K562 (cell line): ENCODE results near the gene EIF2S3. TPM values are rescaled to one million over a fixed set of nuclear protein-coding genes. Genes with fewer than 3 reads are reported as not detected.

Experiments
- ATAC-seq: fragments of 200-7000 bp; cut with Tn5 transposase; 3 replicates; pipeline ENCODE4 v1.9.1; 2020; ENCODE audit warnings: moderate library complexity
- BruUV-seq: library from RNA; stranded (reverse); fragments of 400-500 nt; replicated peaks from 2 replicates; lab custom pipeline; 2021; lab: Mats Ljungman, UMichigan
- CTCF ChIA-PET: fragments of 300-600 bp; formaldehyde crosslinking; extraction: SDS; loops from one replicate; lab custom pipeline; 2021; ENCODE audit warnings: low intra/inter-chr PET ratio; lab: Yijun Ruan, JAX
- POLR2A ChIA-PET: fragments of 300-600, 350-650 bp; sonication (Branson Sonifier 250); formaldehyde crosslinking; extraction: SDS; loops from one replicate; lab custom pipeline; 2021; ENCODE audit warnings: antibody characterized with exemption, inconsistent platforms; lab: Yijun Ruan, JAX
- DNase-seq, 4 experiments: peaks; one replicate each; pipeline versions ENCODE4 v3.0.0 to v3.0.0-alpha.2; 2011 to 2018; ENCODE audit warnings: low spot score in 3 of 4, mixed read lengths in 3 of 4; ENCODE audit errors: extremely low read depth in 1 of 4
- FAIRE-seq: peaks from 2 replicates; lab custom pipeline; 2011; peaks lifted over from hg19 to GRCh38; lab: Jason Lieb, UNC
- H2AFZ ChIP-seq: 2 replicates; pipeline ENCODE4 v1.6.0; 2011; ENCODE audit warnings: low read depth, low read length, control low read depth, inconsistent platforms
- H3K27ac ChIP-seq: fragments of 200-600 bp; 3 replicates; pipeline ENCODE4 v1.8.0; 2011; ENCODE audit warnings: low read depth, mild to moderate bottlenecking, control low read depth, inconsistent platforms, low read length, moderate library complexity, mixed read lengths; ENCODE audit errors: extremely low read depth
- H3K27me3 ChIP-seq, 2 experiments: fragments of 300-600 bp in 1 of 2; 2 replicates in 1 of 2; 3 replicates in 1 of 2; pipeline versions ENCODE4 v1.6.0 to v1.8.0; 2011; ENCODE audit warnings: inconsistent platforms in 2 of 2, low read length in 2 of 2, mild to moderate bottlenecking in 1 of 2, mixed read lengths in 1 of 2, moderate library complexity in 1 of 2; ENCODE audit not compliant: control insufficient read depth in 2 of 2, insufficient read depth in 2 of 2
- H3K36me3 ChIP-seq: fragments of 300-600 bp; 3 replicates; pipeline ENCODE4 v1.8.0; 2011; ENCODE audit warnings: mild to moderate bottlenecking, low read length, inconsistent platforms; ENCODE audit not compliant: control insufficient read depth, insufficient read depth
- H3K4me1 ChIP-seq, 2 experiments: fragments of 200-600 bp in 1 of 2; replicated peaks in 1 of 2; 2 replicates in 1 of 2; 3 replicates in 1 of 2; pipeline versions ENCODE4 v1.5.1 to v1.8.0; 2011; ENCODE audit warnings: inconsistent platforms in 2 of 2, low read length in 2 of 2, mild to moderate bottlenecking in 1 of 2, mixed read lengths in 1 of 2, moderate library complexity in 1 of 2; ENCODE audit not compliant: control insufficient read depth in 2 of 2, insufficient read depth in 2 of 2
- H3K4me2 ChIP-seq: 2 replicates; pipeline ENCODE4 v1.6.1; 2011; ENCODE audit warnings: low read length, control low read depth, inconsistent platforms, mixed read lengths; ENCODE audit not compliant: insufficient read depth
- H3K4me3 ChIP-seq: fragments of 200-600 bp; sonication (generic), shearing (Covaris generic); 2 replicates; pipeline ENCODE4 v1.5.1; 2016; ENCODE audit warnings: control low read depth, inconsistent platforms
- H3K79me2 ChIP-seq: fragments of 200-600 bp; 3 replicates; pipeline ENCODE4 v1.8.0; 2011; ENCODE audit warnings: low read length, inconsistent platforms; ENCODE audit not compliant: control insufficient read depth, insufficient read depth
- H3K9ac ChIP-seq, 2 experiments: 2 replicates each; pipeline versions ENCODE4 v1.6.0 to v1.6.1; 2011; ENCODE audit warnings: low read depth in 2 of 2, low read length in 2 of 2, control low read depth in 1 of 2, inconsistent platforms in 1 of 2, mild to moderate bottlenecking in 1 of 2, mixed read lengths in 1 of 2; ENCODE audit not compliant: insufficient read depth in 1 of 2
- H3K9me1 ChIP-seq: one replicate; pipeline ENCODE4 v1.6.0; 2011; ENCODE audit warnings: inconsistent platforms, mild to moderate bottlenecking, low read length, moderate library complexity; ENCODE audit not compliant: control insufficient read depth, insufficient read depth
- H3K9me3 ChIP-seq: replicated peaks from 2 replicates; pipeline ENCODE4 v1.5.1; 2011; ENCODE audit warnings: low read depth, low read length, inconsistent platforms; ENCODE audit not compliant: control insufficient read depth, insufficient read depth
- H4K20me1 ChIP-seq: replicated peaks from 2 replicates; pipeline ENCODE4 v1.6.1; 2011; ENCODE audit warnings: low read length, inconsistent platforms, mixed read lengths; ENCODE audit not compliant: control insufficient read depth, insufficient read depth
- CTBP1 ChIP-seq: fragments of 450-650 bp; IDR thresholded peaks from 2 replicates; pipeline ENCODE4 v1.6.1; 2016; ENCODE audit warnings: borderline replicate concordance
- IRF2 ChIP-seq: sonication (generic); formaldehyde crosslinking; IDR thresholded peaks from 2 replicates; pipeline ENCODE4 v1.8.1; 2022; ENCODE audit warnings: mild to moderate bottlenecking, missing genetic modification reagents
- MAFG ChIP-seq: fragments of 450-650 bp; conservative IDR thresholded peaks from 2 replicates; pipeline ENCODE4 v1.6.1; 2016; ENCODE audit warnings: missing genetic modification characterization, missing compliant biosample characterization
- TCF3 ChIP-seq: sonication (generic); formaldehyde crosslinking; IDR thresholded peaks from 2 replicates; pipeline ENCODE4 v1.4.0; 2020; ENCODE audit warnings: mild to moderate bottlenecking, missing genetic modification reagents
- ZEB2 ChIP-seq: fragments of 450-650 bp; IDR thresholded peaks from 2 replicates; pipeline ENCODE4 v1.6.1; 2016
- ZNF699 ChIP-seq: fragments of 250-450 bp; sonication (Bioruptor Pico); IDR thresholded peaks from 2 replicates; pipeline ENCODE4 v1.8.0; 2021; ENCODE audit warnings: mild to moderate bottlenecking, moderate library complexity; ENCODE audit not compliant: insufficient replicate concordance
- WGBS: fragments of 100-300 bp; shearing (Covaris generic); methylation state at CpG from one replicate; pipeline ENCODE4 v1.1.6; 2016; ENCODE audit warnings: low coverage, mixed read lengths; ENCODE audit not compliant: insufficient coverage; ENCODE audit errors: missing lambda C conversion rate; 5-methylcytosine and 5-hydroxymethylcytosine counted together
- in situ Hi-C: fragments of 300-500 bp; cut with MboI; formaldehyde crosslinking; loops from 4 replicates; pipeline ENCODE4 v1.15.0; 2018; ENCODE audit warnings: inconsistent platforms, mixed read lengths
- intact Hi-C: fragments of 100-400 bp; cut with micrococcal nuclease; formaldehyde crosslinking; loops from 2 replicates; pipeline ENCODE4 v1.14.2; 2022
- polyA plus RNA-seq, 8 experiments: library from polyadenylated mRNA; depleted of rRNA in 4 of 8; stranded (reverse) in 5 of 8; unstranded in 3 of 8; fragments of >200 nt; fragmentation: Nextera tagmentation in 2 of 8; fragmentation: Illumina TruSeq in 1 of 8; extraction: Ambion mirVana in 2 of 8; extraction: Trizol in 1 of 8; gene quantifications; 2 replicates each; pipeline versions ENCODE4 v1.2.1 to v1.2.3, GENCODE V29; 2011 to 2014; ENCODE audit warnings: inconsistent platforms in 1 of 8, missing spikeins in 1 of 8
- total RNA-seq, 7 experiments: library from RNA; depleted of rRNA in 6 of 7; stranded (reverse); fragments of >200 nt in 6 of 7; fragmentation: Illumina TruSeq in 2 of 7; extraction: Trizol in 2 of 7; gene quantifications; 2 replicates each; pipeline versions ENCODE4 v1.2.1 to v1.2.3, GENCODE V29; 2011 to 2021; ENCODE audit warnings: low replicate concordance in 1 of 7
- TF ChIP-seq, protein P1 (sequence below): fragments of 250-450 bp; sonication (Bioruptor Pico); IDR thresholded peaks from 2 replicates; pipeline ENCODE4 v1.4.0; 2020; ENCODE audit warnings: borderline replicate concordance
- TF ChIP-seq, protein P2 (sequence below): IDR thresholded peaks from 2 replicates; pipeline ENCODE4 v1.6.1; 2014; ENCODE audit warnings: antibody characterized with exemption
- TF ChIP-seq, protein P3 (sequence below): fragments of 450-650 bp; IDR thresholded peaks from 2 replicates; pipeline ENCODE4 v1.6.1; 2018; ENCODE audit not compliant: partially characterized antibody
- TF ChIP-seq, protein P4 (sequence below): sonication (generic); formaldehyde crosslinking; IDR thresholded peaks from 2 replicates; pipeline ENCODE4 v1.8.0; 2023; ENCODE audit warnings: mild to moderate bottlenecking, missing genetic modification reagents

Gene EIF2S3
- total and polyA plus RNA-seq, 9 of the 15 experiments (the other 6 are each of a cell fraction or from before 2014, with no cell fraction given): 148 to 439 (median 275) TPM

DNA sequence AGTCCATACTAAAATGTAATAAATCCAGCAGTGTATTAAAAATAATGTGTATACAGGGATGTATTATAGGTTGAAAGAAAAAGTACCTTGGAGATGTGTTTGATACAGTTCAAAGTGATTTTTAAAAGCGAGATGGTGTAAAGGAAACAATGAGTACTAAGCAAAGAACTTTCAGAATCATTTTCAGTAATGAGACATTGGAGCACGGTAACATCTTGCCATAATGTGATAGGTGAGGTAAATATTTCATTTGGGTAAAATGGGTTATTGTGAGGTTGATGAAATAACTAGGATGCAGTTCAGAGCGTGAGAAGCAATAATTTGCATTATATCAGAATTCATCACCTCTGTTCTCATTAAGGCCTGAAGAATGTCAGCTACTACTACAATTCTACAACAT lies 25.9 kb downstream of the EIF2S3 start:
- Histone ChIP-seq H3K9me1 (no peaks in the 10 kb centered on the region), H3K27me3 (no peaks in the 10 kb centered on the region), H4K20me1 (no peaks in the 10 kb centered on the region), H3K4me1 (no peaks in the 10 kb centered on the region; a peak in 2 of 5 replicates), H2AFZ (no peak overlapping the region), H3K36me3 (peaks cover 24% of the 10 kb centered on the region; the same call in 2 of the 3 replicates), H3K9ac (no peak overlapping the region), H3K4me2 (no peak overlapping the region), H3K4me3 (no peak overlapping the region), H3K27ac (no peak overlapping the region), H3K9me3 (no peaks in the 10 kb centered on the region), H3K79me2 (no peaks in the 10 kb centered on the region)
- CTCF ChIA-PET: interaction anchor here (1.8 kb wide), 1 partner anchor 69 kb away, joined by 9 read pairs; the partner anchor contains the start of gene ZFX
- in situ Hi-C loops (loop anchor here (10.0 kb wide), 1 partner anchor 164 kb away; no protein-coding TSS in a partner anchor), intact Hi-C loops (loop anchor here (1.0 to 2.0 kb wide), 2 partner anchors 70 to 162 kb away; no protein-coding TSS in a partner anchor)
- ATAC-seq (no peak), DNase-seq (no peak), FAIRE-seq (no peak)
- no TSS peak for BruUV-seq
- POLR2A ChIA-PET: interaction anchor here (0.6 kb wide), 1 partner anchor 20 kb away, joined by 4 read pairs; no protein-coding TSS in a partner anchor
- WGBS: 39% methylated on average over 3 of the region's 3 CpGs
- TF ChIP-seq, protein P1, sequence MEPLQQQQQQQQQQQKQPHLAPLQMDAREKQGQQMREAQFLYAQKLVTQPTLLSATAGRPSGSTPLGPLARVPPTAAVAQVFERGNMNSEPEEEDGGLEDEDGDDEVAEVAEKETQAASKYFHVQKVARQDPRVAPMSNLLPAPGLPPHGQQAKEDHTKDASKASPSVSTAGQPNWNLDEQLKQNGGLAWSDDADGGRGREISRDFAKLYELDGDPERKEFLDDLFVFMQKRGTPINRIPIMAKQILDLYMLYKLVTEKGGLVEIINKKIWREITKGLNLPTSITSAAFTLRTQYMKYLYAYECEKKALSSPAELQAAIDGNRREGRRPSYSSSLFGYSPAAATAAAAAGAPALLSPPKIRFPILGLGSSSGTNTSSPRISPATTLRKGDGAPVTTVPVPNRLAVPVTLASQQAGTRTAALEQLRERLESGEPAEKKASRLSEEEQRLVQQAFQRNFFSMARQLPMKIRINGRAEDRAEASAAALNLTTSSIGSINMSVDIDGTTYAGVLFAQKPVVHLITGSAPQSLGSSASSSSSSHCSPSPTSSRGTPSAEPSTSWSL: no peak
- TF ChIP-seq TCF3: no peak
- TF ChIP-seq MAFG: no peak
- no peak for TF ChIP-seq CTBP1
- TF ChIP-seq, protein P2, sequence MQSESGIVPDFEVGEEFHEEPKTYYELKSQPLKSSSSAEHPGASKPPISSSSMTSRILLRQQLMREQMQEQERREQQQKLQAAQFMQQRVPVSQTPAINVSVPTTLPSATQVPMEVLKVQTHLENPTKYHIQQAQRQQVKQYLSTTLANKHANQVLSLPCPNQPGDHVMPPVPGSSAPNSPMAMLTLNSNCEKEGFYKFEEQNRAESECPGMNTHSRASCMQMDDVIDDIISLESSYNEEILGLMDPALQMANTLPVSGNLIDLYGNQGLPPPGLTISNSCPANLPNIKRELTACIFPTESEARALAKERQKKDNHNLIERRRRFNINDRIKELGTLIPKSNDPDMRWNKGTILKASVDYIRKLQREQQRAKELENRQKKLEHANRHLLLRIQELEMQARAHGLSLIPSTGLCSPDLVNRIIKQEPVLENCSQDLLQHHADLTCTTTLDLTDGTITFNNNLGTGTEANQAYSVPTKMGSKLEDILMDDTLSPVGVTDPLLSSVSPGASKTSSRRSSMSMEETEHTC: no peak
- TF ChIP-seq IRF2: no peak
- TF ChIP-seq ZNF699 (CRISPR knock-in tag): no peak
- TF ChIP-seq, protein P3, sequence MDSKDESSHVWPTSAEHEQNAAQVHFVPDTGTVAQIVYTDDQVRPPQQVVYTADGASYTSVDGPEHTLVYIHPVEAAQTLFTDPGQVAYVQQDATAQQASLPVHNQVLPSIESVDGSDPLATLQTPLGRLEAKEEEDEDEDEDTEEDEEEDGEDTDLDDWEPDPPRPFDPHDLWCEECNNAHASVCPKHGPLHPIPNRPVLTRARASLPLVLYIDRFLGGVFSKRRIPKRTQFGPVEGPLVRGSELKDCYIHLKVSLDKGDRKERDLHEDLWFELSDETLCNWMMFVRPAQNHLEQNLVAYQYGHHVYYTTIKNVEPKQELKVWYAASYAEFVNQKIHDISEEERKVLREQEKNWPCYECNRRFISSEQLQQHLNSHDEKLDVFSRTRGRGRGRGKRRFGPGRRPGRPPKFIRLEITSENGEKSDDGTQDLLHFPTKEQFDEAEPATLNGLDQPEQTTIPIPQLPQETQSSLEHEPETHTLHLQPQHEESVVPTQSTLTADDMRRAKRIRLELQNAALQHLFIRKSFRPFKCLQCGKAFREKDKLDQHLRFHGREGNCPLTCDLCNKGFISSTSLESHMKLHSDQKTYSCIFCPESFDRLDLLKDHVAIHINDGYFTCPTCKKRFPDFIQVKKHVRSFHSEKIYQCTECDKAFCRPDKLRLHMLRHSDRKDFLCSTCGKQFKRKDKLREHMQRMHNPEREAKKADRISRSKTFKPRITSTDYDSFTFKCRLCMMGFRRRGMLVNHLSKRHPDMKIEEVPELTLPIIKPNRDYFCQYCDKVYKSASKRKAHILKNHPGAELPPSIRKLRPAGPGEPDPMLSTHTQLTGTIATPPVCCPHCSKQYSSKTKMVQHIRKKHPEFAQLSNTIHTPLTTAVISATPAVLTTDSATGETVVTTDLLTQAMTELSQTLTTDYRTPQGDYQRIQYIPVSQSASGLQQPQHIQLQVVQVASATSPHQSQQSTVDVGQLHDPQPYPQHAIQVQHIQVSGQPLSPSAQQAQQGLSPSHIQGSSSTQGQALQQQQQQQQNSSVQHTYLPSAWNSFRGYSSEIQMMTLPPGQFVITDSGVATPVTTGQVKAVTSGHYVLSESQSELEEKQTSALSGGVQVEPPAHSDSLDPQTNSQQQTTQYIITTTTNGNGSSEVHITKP: no peak
- TF ChIP-seq, protein P4, sequence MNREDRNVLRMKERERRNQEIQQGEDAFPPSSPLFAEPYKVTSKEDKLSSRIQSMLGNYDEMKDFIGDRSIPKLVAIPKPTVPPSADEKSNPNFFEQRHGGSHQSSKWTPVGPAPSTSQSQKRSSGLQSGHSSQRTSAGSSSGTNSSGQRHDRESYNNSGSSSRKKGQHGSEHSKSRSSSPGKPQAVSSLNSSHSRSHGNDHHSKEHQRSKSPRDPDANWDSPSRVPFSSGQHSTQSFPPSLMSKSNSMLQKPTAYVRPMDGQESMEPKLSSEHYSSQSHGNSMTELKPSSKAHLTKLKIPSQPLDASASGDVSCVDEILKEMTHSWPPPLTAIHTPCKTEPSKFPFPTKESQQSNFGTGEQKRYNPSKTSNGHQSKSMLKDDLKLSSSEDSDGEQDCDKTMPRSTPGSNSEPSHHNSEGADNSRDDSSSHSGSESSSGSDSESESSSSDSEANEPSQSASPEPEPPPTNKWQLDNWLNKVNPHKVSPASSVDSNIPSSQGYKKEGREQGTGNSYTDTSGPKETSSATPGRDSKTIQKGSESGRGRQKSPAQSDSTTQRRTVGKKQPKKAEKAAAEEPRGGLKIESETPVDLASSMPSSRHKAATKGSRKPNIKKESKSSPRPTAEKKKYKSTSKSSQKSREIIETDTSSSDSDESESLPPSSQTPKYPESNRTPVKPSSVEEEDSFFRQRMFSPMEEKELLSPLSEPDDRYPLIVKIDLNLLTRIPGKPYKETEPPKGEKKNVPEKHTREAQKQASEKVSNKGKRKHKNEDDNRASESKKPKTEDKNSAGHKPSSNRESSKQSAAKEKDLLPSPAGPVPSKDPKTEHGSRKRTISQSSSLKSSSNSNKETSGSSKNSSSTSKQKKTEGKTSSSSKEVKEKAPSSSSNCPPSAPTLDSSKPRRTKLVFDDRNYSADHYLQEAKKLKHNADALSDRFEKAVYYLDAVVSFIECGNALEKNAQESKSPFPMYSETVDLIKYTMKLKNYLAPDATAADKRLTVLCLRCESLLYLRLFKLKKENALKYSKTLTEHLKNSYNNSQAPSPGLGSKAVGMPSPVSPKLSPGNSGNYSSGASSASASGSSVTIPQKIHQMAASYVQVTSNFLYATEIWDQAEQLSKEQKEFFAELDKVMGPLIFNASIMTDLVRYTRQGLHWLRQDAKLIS (CRISPR knock-in tag): no peak
- no peak for TF ChIP-seq ZEB2
